K562 (cell line): ENCODE results near the gene OR9A2. TPM values are rescaled to one million over a fixed set of nuclear protein-coding genes. Genes with fewer than 3 reads are reported as not detected.

ENCODE experiments used
- BRCA1 ChIP-seq, 2 experiments: fragments of 450-650 bp in 1 of 2; sonication (generic) in 1 of 2; formaldehyde crosslinking in 1 of 2; IDR thresholded peaks; 2 replicates each; pipeline versions ENCODE4 v1.5.0 to v1.6.1; 2017 to 2020; ENCODE audit warnings: mild to moderate bottlenecking in 1 of 2, missing genetic modification reagents in 1 of 2
- DMBX1 ChIP-seq: fragments of 250-450 bp; sonication (Bioruptor Pico); IDR thresholded peaks from 2 replicates; pipeline ENCODE4 v1.8.0; 2022; ENCODE audit warnings: inconsistent platforms, mild to moderate bottlenecking, moderate library complexity, borderline replicate concordance
- E2F3 ChIP-seq: fragments of 250-450 bp; sonication (Bioruptor Pico); IDR thresholded peaks from 2 replicates; pipeline ENCODE4 v1.4.0; 2020; ENCODE audit warnings: mild to moderate bottlenecking
- GATA2 ChIP-seq: sonication (generic); formaldehyde crosslinking; IDR thresholded peaks from 2 replicates; pipeline ENCODE4 v1.4.0; 2020; ENCODE audit warnings: mild to moderate bottlenecking, missing genetic modification reagents
- HSF4 ChIP-seq: fragments of 250-450 bp; sonication (Bioruptor Pico); IDR thresholded peaks from 2 replicates; pipeline ENCODE4 v2.1.2; 2022; ENCODE audit warnings: mild to moderate bottlenecking, moderate library complexity, borderline replicate concordance
- KLF13 ChIP-seq: fragments of 450-650 bp; IDR thresholded peaks from 2 replicates; pipeline ENCODE4 v1.6.1; 2016; ENCODE audit warnings: missing genetic modification characterization, low read depth, mild to moderate bottlenecking, missing compliant biosample characterization, moderate library complexity, borderline replicate concordance
- MAZ ChIP-seq, 2 experiments: fragments of 450-650 bp in 1 of 2; sonication (generic) in 1 of 2; formaldehyde crosslinking; IDR thresholded peaks in 1 of 2; conservative IDR thresholded peaks in 1 of 2; 2 replicates each; pipeline versions ENCODE4 v1.4.0 to v1.5.0; 2020; ENCODE audit warnings: mild to moderate bottlenecking in 1 of 2, missing genetic modification reagents in 1 of 2
- NCOR1 ChIP-seq: fragments of 450-650 bp; IDR thresholded peaks from 2 replicates; pipeline ENCODE4 v1.6.1; 2016; ENCODE audit warnings: mild to moderate bottlenecking, moderate library complexity
- NUFIP1 ChIP-seq: fragments of 450-650 bp; IDR thresholded peaks from 2 replicates; pipeline ENCODE4 v1.6.1; 2018; ENCODE audit not compliant: partially characterized antibody
- SMAD3 ChIP-seq: fragments of 450-650 bp; formaldehyde crosslinking; conservative IDR thresholded peaks from 2 replicates; pipeline ENCODE4 v1.4.0; 2020; ENCODE audit warnings: mild to moderate bottlenecking
- SMC3 ChIP-seq: conservative IDR thresholded peaks from 2 replicates; pipeline ENCODE4 v1.6.1; 2011; ENCODE audit warnings: low read depth, low read length, improper control_type of control experiment; ENCODE audit not compliant: insufficient read depth
- TCF3 ChIP-seq: sonication (generic); formaldehyde crosslinking; IDR thresholded peaks from 2 replicates; pipeline ENCODE4 v1.4.0; 2020; ENCODE audit warnings: mild to moderate bottlenecking, missing genetic modification reagents
- ZBTB43 ChIP-seq: sonication (generic); formaldehyde crosslinking; IDR thresholded peaks from 2 replicates; pipeline ENCODE4 v1.8.0; 2023; ENCODE audit warnings: mild to moderate bottlenecking, missing genetic modification reagents
- ZNF197 ChIP-seq: fragments of 200-800 bp; sonication (Bioruptor generic); IDR thresholded peaks from 2 replicates; pipeline ENCODE4 v1.6.1; 2016; ENCODE audit warnings: low read depth, missing genetic modification characterization, missing compliant biosample characterization
- ZNF274 ChIP-seq: IDR thresholded peaks from 2 replicates; pipeline ENCODE4 v1.6.1; 2011; ENCODE audit warnings: low read depth, mild to moderate bottlenecking, low read length, moderate library complexity, borderline replicate concordance
- ZNF384 ChIP-seq: IDR thresholded peaks from 2 replicates; pipeline ENCODE4 v1.6.1; 2012; ENCODE audit warnings: low read depth, low read length, improper control_type of control experiment
- polyA plus RNA-seq, 8 experiments: library from polyadenylated mRNA; depleted of rRNA in 4 of 8; stranded (reverse) in 5 of 8; unstranded in 3 of 8; fragments of >200 nt; fragmentation: Nextera tagmentation in 2 of 8; fragmentation: Illumina TruSeq in 1 of 8; extraction: Ambion mirVana in 2 of 8; extraction: Trizol in 1 of 8; gene quantifications; 2 replicates each; pipeline versions ENCODE4 v1.2.1 to v1.2.3, GENCODE V29; 2011 to 2014; ENCODE audit warnings: inconsistent platforms in 1 of 8, missing spikeins in 1 of 8
- total RNA-seq, 7 experiments: library from RNA; depleted of rRNA in 6 of 7; stranded (reverse); fragments of >200 nt in 6 of 7; fragmentation: Illumina TruSeq in 2 of 7; extraction: Trizol in 2 of 7; gene quantifications; 2 replicates each; pipeline versions ENCODE4 v1.2.1 to v1.2.3, GENCODE V29; 2011 to 2021; ENCODE audit warnings: low replicate concordance in 1 of 7
- TF ChIP-seq, protein P1 (sequence below), 2 experiments: fragments of 450-650 bp; IDR thresholded peaks; 2 replicates each; pipeline ENCODE4 v1.6.1; 2016
- TF ChIP-seq, protein P2 (sequence below): fragments of 250-450 bp; sonication (Bioruptor Pico); IDR thresholded peaks from 2 replicates; pipeline ENCODE4 v1.8.0; 2022; ENCODE audit warnings: inconsistent platforms

OR9A2 gene
- total and polyA plus RNA-seq, 9 of the 15 experiments (the other 6 are each of a cell fraction or from before 2014, with no cell fraction given), result not detected

- TF ChIP-seq ZNF384 (peak; percentile 58; the same call in 1 of the 2 replicates), DMBX1 (CRISPR knock-in tag) (0 out of 2 replicates have a peak, but pooled peaks have one; percentile 26), BRCA1 (IDR thresholded peaks at IDR 0.05) (no peak), BRCA1 (CRISPR knock-in tag; IDR thresholded peaks at IDR 0.05) (no peak), MAZ (CRISPR knock-in tag; conservative IDR thresholded peaks at IDR 0.05 in 1 of 2, IDR thresholded peaks at IDR 0.05 in 1 of 2) (0 out of 4 replicates have a peak, but pooled peaks of 1 of the 2 experiments have one; percentile 14), KLF13 (tag) (no peak), ZNF274 (no peak), SMC3 (peak; percentile 68), TCF3 (no peak), NCOR1 (no peak), HSF4 (CRISPR knock-in tag) (no peak), ZNF197 (CRISPR knock-in tag) (no peak), E2F3 (CRISPR knock-in tag) (no peak), NUFIP1 (peak; percentile 57), ZBTB43 (CRISPR knock-in tag) (no peak), GATA2 (CRISPR knock-in tag) (0 out of 2 replicates have a peak, but pooled peaks have one; percentile 47), SMAD3 (no peak)
- TF ChIP-seq, protein P1, sequence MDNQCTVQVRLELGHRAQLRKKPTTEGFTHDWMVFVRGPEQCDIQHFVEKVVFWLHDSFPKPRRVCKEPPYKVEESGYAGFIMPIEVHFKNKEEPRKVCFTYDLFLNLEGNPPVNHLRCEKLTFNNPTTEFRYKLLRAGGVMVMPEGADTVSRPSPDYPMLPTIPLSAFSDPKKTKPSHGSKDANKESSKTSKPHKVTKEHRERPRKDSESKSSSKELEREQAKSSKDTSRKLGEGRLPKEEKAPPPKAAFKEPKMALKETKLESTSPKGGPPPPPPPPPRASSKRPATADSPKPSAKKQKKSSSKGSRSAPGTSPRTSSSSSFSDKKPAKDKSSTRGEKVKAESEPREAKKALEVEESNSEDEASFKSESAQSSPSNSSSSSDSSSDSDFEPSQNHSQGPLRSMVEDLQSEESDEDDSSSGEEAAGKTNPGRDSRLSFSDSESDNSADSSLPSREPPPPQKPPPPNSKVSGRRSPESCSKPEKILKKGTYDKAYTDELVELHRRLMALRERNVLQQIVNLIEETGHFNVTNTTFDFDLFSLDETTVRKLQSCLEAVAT (IDR thresholded peaks at IDR 0.05), result no peak
- TF ChIP-seq, protein P2, sequence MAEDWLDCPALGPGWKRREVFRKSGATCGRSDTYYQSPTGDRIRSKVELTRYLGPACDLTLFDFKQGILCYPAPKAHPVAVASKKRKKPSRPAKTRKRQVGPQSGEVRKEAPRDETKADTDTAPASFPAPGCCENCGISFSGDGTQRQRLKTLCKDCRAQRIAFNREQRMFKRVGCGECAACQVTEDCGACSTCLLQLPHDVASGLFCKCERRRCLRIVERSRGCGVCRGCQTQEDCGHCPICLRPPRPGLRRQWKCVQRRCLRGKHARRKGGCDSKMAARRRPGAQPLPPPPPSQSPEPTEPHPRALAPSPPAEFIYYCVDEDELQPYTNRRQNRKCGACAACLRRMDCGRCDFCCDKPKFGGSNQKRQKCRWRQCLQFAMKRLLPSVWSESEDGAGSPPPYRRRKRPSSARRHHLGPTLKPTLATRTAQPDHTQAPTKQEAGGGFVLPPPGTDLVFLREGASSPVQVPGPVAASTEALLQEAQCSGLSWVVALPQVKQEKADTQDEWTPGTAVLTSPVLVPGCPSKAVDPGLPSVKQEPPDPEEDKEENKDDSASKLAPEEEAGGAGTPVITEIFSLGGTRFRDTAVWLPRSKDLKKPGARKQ, result no peak
These were observed 24.8 kb downstream of the OR9A2 start (continued) for GRCh38 chr7:143002106-143002505.
